ENCODE measurements around the gene OR52A5.

The OR52A5 gene

GRCh38 chr11:5088556-5088955 lies 49.6 kb downstream of the OR52A5 start:
- Histone ChIP-seq H3K4me1 (ENCODE audit: insufficient read depth, low read length) (0 out of 2 replicates have a peak, but pooled peaks cover 4% of the 10 kb centered on the region), H3K9ac (ENCODE audit: low read depth, low read length) (no peak overlapping the region), H3K36me3 (ENCODE audit: insufficient read depth, low read length) (no peaks in the 10 kb centered on the region), H3K9me3 (ENCODE audit: control insufficient read depth, insufficient read depth, low read length) (no peaks in the 10 kb centered on the region)

DNA sequence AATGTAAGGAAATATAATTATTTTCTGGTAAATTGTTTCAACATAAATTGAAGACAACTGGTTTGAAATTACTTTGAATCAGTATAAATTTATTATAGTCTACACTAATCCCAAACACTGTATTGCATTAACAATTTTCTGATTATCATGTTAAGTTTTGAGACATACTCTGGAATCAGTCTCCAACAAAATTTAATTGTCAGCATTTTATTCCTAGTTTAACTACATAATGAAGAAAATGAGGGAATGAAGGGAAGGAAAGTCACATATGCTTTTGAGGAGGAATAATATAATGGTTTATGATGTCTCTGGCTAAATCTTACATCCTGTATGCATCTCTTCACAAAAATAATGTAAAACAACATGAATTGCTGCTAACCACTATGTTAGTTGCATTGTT lies 54.6 kb downstream of the OR52A5 start:
- Histone ChIP-seq H3K4me1 (ENCODE audit: insufficient read depth, low read length) (0 out of 2 replicates have a peak, but pooled peaks cover 4% of the 10 kb centered on the region), H3K9me3 (ENCODE audit: control insufficient read depth, insufficient read depth, low read length) (no peaks in the 10 kb centered on the region), H3K36me3 (ENCODE audit: insufficient read depth, low read length) (no peaks in the 10 kb centered on the region), H3K9ac (ENCODE audit: low read depth, low read length) (no peak overlapping the region)

DNA sequence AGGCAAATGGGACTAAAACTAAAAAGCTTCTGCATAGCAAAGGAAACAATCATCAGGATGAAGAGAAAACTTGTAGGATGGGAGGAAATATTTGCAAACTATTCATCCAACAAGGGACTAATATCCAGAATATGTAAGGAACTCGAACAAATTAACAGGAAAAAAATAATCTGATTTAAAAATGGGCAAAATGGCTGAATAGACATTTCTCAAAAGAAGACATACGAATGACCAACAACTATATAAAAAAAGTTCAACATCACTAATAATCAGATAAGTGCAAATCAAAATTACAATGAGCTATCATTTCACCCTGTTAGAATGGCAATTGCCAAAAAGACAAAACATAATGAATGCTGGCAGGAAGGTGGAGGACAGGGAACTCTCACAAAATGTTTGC lies 56.8 kb downstream of the OR52A5 start:
- no peak overlapping the region for H3K9ac ChIP-seq (ENCODE audit: low read depth, low read length)

More for the DNA sequence above, 56.8 kb downstream of the OR52A5 start:
- Histone ChIP-seq H3K4me1 (ENCODE audit: insufficient read depth, low read length) (no peaks in the 10 kb centered on the region), H3K9me3 (ENCODE audit: control insufficient read depth, insufficient read depth, low read length) (no peaks in the 10 kb centered on the region), H3K36me3 (ENCODE audit: insufficient read depth, low read length) (no peaks in the 10 kb centered on the region)

All from ES-I3 (cell line).